SK-N-SH treated with all-trans-retinoic acid at 6 μM for 48 hours (cell line): ENCODE results near the gene NTSR1.

ENCODE experiments used
- ATAC-seq: fragments of 200-7000 bp; cut with Tn5 transposase; 3 replicates; pipeline ENCODE4 v1.9.1; 2020; ENCODE audit warnings: mild to moderate bottlenecking, moderate library complexity
- ARNTL ChIP-seq: fragments of 450-650 bp; formaldehyde crosslinking; IDR thresholded peaks from 2 replicates; pipeline ENCODE4 v1.5.0; 2020; ENCODE audit warnings: low read depth, mild to moderate bottlenecking, moderate library complexity, borderline replicate concordance
- CSDC2 ChIP-seq: fragments of 250-450 bp; sonication (Bioruptor Pico); IDR thresholded peaks from 2 replicates; pipeline ENCODE4 v1.5.0; 2020; ENCODE audit warnings: mild to moderate bottlenecking, moderate library complexity
- ESRRG ChIP-seq: fragments of 250-450 bp; sonication (Bioruptor Pico); IDR thresholded peaks from 2 replicates; pipeline ENCODE4 v1.6.1; 2021; ENCODE audit warnings: mild to moderate bottlenecking
- OSR1 ChIP-seq: fragments of 250-450 bp; sonication (Bioruptor Pico); IDR thresholded peaks from 2 replicates; pipeline ENCODE4 v1.8.0; 2022; ENCODE audit warnings: moderate library complexity, mild to moderate bottlenecking, inconsistent platforms
- RARB ChIP-seq: fragments of 250-450 bp; sonication (Bioruptor Pico); IDR thresholded peaks from 2 replicates; pipeline ENCODE4 v1.8.0; 2021; ENCODE audit warnings: mild to moderate bottlenecking, moderate library complexity
- SNAI2 ChIP-seq: fragments of 250-450 bp; sonication (Bioruptor Pico); IDR thresholded peaks from 2 replicates; pipeline ENCODE4 v1.5.0; 2020; ENCODE audit warnings: mild to moderate bottlenecking, moderate library complexity
- ZC3H10 ChIP-seq: fragments of 250-450 bp; sonication (Bioruptor Pico); IDR thresholded peaks from 2 replicates; pipeline ENCODE4 v1.5.1; 2021; ENCODE audit warnings: mild to moderate bottlenecking, moderate library complexity
- ZFP3 ChIP-seq: fragments of 250-450 bp; sonication (Bioruptor Pico); IDR thresholded peaks from 2 replicates; pipeline ENCODE4 v1.5.0; 2020; ENCODE audit warnings: mild to moderate bottlenecking, moderate library complexity
- ZFP30 ChIP-seq: fragments of 450-650 bp; formaldehyde crosslinking; IDR thresholded peaks from 2 replicates; pipeline ENCODE4 v1.5.0; 2022; ENCODE audit warnings: mild to moderate bottlenecking, moderate library complexity
- ZNF565 ChIP-seq: fragments of 450-650 bp; formaldehyde crosslinking; conservative IDR thresholded peaks from 2 replicates; pipeline ENCODE4 v1.5.0; 2020; ENCODE audit warnings: low read depth, mild to moderate bottlenecking, moderate library complexity
- ZNF8 ChIP-seq: fragments of 450-650 bp; formaldehyde crosslinking; IDR thresholded peaks from 2 replicates; pipeline ENCODE4 v1.5.0; 2020; ENCODE audit warnings: mild to moderate bottlenecking, moderate library complexity
- TF ChIP-seq, protein P1 (sequence below): fragments of 250-450 bp; sonication (Bioruptor Pico); IDR thresholded peaks from 2 replicates; pipeline ENCODE4 v1.5.0; 2020; ENCODE audit warnings: mild to moderate bottlenecking, moderate library complexity
- TF ChIP-seq, protein P2 (sequence below): fragments of 250-450 bp; sonication (Bioruptor Pico); IDR thresholded peaks from 2 replicates; pipeline ENCODE4 v1.5.1; 2021; ENCODE audit warnings: mild to moderate bottlenecking, moderate library complexity
- TF ChIP-seq, protein P3 (sequence below): fragments of 250-450 bp; sonication (Bioruptor Pico); IDR thresholded peaks from 2 replicates; pipeline ENCODE4 v1.5.1; 2020; ENCODE audit warnings: low read depth, mild to moderate bottlenecking, moderate library complexity
- TF ChIP-seq, protein P4 (sequence below): fragments of 250-450 bp; sonication (Bioruptor Pico); IDR thresholded peaks from 2 replicates; pipeline ENCODE4 v1.8.0; 2021; ENCODE audit warnings: low read depth, mild to moderate bottlenecking, moderate library complexity, borderline replicate concordance

Gene NTSR1

DNA sequence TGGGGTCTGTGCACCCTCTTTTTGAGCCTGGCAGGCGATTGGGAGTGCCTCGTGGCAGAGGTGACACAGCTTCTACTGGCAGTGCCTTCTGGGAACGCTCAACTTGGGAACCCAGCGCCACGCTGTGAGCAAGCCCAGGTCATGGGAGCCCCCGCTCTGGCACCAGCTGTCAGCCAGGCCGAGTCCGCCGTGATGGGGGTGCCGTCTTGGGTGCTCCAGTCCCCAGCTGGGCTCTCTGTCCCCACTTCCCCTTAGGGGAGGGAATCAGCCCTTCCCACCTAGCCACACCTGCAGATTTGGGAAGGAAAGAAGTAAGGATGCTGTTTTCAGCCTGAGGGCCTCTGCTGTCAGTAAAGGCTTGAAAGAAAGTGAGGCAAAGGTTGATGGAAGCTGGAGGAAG, 31.0 kb upstream of the NTSR1 start (continued):
- TF ChIP-seq, protein P1, sequence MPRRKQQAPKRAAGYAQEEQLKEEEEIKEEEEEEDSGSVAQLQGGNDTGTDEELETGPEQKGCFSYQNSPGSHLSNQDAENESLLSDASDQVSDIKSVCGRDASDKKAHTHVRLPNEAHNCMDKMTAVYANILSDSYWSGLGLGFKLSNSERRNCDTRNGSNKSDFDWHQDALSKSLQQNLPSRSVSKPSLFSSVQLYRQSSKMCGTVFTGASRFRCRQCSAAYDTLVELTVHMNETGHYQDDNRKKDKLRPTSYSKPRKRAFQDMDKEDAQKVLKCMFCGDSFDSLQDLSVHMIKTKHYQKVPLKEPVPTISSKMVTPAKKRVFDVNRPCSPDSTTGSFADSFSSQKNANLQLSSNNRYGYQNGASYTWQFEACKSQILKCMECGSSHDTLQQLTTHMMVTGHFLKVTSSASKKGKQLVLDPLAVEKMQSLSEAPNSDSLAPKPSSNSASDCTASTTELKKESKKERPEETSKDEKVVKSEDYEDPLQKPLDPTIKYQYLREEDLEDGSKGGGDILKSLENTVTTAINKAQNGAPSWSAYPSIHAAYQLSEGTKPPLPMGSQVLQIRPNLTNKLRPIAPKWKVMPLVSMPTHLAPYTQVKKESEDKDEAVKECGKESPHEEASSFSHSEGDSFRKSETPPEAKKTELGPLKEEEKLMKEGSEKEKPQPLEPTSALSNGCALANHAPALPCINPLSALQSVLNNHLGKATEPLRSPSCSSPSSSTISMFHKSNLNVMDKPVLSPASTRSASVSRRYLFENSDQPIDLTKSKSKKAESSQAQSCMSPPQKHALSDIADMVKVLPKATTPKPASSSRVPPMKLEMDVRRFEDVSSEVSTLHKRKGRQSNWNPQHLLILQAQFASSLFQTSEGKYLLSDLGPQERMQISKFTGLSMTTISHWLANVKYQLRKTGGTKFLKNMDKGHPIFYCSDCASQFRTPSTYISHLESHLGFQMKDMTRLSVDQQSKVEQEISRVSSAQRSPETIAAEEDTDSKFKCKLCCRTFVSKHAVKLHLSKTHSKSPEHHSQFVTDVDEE (CRISPR knock-in tag), result no peak
- TF ChIP-seq ESRRG (CRISPR knock-in tag) (no peak), ZFP3 (CRISPR knock-in tag) (no peak)

DNA sequence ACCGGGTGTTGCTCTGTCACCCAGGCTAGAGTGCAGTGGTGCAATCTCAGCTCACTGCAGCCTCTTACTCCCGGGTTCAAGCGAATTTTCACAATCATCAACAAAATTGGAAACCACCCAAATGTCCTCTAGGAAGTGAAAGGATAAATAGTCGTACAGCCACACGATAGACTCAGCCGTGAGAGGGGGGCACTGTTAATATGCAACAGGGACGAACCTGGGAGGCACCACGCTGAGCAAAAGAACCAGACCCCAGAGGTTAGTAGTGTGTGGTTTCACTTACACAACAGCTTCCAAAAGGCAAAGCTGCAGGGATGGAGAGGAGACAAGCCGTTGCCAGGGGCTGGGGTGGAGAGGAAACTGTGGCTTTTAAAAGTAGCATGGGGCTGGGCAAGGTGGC, 30.1 kb upstream of the NTSR1 start:
- ATAC-seq, result no peak

DNA sequence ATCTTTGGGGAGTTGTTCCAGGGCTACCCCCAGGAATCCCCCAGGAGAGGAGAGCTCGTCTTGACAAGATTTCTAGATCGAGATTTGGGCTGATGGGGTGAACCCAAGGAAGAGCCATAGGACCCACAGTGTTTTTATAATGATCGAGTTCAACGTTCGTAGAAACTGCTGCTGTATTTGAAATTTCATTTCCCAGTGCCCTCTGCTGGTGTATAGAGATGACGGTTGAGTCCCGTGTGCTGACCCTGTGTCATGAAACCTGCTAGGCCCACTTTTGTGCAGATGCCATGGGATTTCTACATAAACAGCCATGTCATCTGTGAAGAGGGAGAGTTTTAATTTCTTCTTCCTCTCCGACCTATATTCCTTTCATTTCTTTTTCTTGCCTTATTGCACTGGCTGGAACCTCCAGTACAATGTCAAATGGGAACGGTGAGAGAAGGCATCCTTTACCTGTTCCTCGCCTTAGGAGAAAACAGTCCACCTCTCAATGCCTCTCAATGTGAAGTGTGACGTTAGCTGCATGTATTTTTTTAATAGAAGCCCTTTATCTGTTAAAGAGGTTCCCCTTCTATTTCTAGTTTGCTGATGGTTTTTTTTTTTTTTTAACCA, 28.6 kb upstream of the NTSR1 start:
- TF ChIP-seq ARNTL (CRISPR knock-in tag) (no peak), SNAI2 (no peak), ZFP3 (CRISPR knock-in tag) (no peak), CSDC2 (no peak), RARB (no peak)
- TF ChIP-seq, protein P2, sequence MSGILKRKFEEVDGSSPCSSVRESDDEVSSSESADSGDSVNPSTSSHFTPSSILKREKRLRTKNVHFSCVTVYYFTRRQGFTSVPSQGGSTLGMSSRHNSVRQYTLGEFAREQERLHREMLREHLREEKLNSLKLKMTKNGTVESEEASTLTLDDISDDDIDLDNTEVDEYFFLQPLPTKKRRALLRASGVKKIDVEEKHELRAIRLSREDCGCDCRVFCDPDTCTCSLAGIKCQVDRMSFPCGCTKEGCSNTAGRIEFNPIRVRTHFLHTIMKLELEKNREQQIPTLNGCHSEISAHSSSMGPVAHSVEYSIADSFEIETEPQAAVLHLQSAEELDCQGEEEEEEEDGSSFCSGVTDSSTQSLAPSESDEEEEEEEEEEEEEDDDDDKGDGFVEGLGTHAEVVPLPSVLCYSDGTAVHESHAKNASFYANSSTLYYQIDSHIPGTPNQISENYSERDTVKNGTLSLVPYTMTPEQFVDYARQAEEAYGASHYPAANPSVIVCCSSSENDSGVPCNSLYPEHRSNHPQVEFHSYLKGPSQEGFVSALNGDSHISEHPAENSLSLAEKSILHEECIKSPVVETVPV (CRISPR knock-in tag), result no peak
- no peak for ATAC-seq

More for the DNA sequence above, 30.1 kb upstream of the NTSR1 start:
- TF ChIP-seq OSR1, result no peak
- TF ChIP-seq ZC3H10 (CRISPR knock-in tag), result no peak
- TF ChIP-seq, protein P3, sequence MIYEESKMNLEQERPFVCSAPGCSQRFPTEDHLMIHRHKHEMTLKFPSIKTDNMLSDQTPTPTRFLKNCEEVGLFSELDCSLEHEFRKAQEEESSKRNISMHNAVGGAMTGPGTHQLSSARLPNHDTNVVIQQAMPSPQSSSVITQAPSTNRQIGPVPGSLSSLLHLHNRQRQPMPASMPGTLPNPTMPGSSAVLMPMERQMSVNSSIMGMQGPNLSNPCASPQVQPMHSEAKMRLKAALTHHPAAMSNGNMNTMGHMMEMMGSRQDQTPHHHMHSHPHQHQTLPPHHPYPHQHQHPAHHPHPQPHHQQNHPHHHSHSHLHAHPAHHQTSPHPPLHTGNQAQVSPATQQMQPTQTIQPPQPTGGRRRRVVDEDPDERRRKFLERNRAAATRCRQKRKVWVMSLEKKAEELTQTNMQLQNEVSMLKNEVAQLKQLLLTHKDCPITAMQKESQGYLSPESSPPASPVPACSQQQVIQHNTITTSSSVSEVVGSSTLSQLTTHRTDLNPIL (CRISPR knock-in tag), result no peak
- TF ChIP-seq ZNF8 (CRISPR knock-in tag), result no peak
- TF ChIP-seq ZNF565 (CRISPR knock-in tag), result no peak
- TF ChIP-seq, protein P1 (CRISPR knock-in tag), result no peak
- TF ChIP-seq, protein P2 (CRISPR knock-in tag), result no peak
- TF ChIP-seq, protein P4, sequence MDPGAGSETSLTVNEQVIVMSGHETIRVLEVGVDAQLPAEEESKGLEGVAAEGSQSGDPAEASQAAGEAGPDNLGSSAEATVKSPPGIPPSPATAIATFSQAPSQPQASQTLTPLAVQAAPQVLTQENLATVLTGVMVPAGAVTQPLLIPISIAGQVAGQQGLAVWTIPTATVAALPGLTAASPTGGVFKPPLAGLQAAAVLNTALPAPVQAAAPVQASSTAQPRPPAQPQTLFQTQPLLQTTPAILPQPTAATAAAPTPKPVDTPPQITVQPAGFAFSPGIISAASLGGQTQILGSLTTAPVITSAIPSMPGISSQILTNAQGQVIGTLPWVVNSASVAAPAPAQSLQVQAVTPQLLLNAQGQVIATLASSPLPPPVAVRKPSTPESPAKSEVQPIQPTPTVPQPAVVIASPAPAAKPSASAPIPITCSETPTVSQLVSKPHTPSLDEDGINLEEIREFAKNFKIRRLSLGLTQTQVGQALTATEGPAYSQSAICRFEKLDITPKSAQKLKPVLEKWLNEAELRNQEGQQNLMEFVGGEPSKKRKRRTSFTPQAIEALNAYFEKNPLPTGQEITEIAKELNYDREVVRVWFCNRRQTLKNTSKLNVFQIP (CRISPR knock-in tag), result no peak
- TF ChIP-seq CSDC2, result no peak
- TF ChIP-seq ZFP30 (CRISPR knock-in tag), result no peak
- no peak for TF ChIP-seq RARB
- TF ChIP-seq ZFP3 (CRISPR knock-in tag), result no peak
